Suprapubic skin (tissue), 3 donors: ENCODE data around the gene ABHD4.

Source experiments
- EP300 ChIP-seq: sonication (generic); formaldehyde crosslinking; IDR thresholded peaks from one replicate; pipeline ENCODE4 v1.6.1; 2017; ENCODE audit warnings: antibody characterized with exemption
- TF ChIP-seq, protein P1 (sequence below), 2 donors: fragments of 200-600 bp in 1 of 2; fragments of 450-650 bp in 1 of 2; sonication (generic) in 1 of 2; IDR thresholded peaks; one replicate each; pipeline ENCODE4 v1.5.1; 2016 to 2019; ENCODE audit warnings: antibody characterized with exemption in 2 of 2, mild to moderate bottlenecking in 1 of 2, moderate library complexity in 1 of 2

DNA sequence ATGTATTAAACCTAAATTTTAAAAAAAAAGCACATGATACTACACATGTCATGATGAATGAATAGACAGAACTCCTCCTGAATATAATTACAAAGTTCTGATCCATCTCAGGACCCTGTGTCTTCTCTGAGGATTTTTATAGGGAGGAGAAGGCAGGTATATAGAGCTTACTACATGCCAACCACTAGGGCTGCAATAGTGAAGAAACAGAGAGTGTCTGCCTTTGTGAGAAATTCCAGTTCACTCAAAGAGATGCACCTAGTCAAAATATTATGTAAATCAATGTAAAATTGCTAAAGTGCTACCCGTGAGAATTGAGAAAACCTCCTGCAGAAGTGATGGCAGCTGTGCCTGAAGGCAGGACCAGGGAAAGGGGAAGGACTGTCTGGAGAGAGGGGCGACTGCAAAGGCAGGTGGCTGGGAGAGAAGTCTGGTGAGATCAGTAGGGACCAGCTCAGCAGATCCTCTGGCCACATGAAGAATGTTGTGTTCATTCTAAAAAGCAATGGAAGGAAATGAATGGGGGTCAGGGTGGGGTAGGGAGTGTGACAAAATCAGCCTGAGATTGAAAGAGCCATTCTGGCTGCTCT is 15.1 kb downstream of the ABHD4 start:
- TF ChIP-seq, protein P1, sequence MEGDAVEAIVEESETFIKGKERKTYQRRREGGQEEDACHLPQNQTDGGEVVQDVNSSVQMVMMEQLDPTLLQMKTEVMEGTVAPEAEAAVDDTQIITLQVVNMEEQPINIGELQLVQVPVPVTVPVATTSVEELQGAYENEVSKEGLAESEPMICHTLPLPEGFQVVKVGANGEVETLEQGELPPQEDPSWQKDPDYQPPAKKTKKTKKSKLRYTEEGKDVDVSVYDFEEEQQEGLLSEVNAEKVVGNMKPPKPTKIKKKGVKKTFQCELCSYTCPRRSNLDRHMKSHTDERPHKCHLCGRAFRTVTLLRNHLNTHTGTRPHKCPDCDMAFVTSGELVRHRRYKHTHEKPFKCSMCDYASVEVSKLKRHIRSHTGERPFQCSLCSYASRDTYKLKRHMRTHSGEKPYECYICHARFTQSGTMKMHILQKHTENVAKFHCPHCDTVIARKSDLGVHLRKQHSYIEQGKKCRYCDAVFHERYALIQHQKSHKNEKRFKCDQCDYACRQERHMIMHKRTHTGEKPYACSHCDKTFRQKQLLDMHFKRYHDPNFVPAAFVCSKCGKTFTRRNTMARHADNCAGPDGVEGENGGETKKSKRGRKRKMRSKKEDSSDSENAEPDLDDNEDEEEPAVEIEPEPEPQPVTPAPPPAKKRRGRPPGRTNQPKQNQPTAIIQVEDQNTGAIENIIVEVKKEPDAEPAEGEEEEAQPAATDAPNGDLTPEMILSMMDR (IDR thresholded peaks at IDR 0.05), result no peak
- no peak for TF ChIP-seq EP300
